Lower lobe of right lung (tissue), 2 donors: ENCODE measurements around the gene RPL10. TPM values are rescaled to one million over a fixed set of nuclear protein-coding genes. Genes with fewer than 3 reads are reported as not detected.

Experiments
- ATAC-seq, 2 donors: fragments of 200-7000 bp; cut with Tn5 transposase; one replicate each; pipeline ENCODE4 v1.9.1; 2020 to 2022; ENCODE audit warnings: mild to moderate bottlenecking in 2 of 2, moderate library complexity in 2 of 2
- DNase-seq: peaks from one replicate; pipeline ENCODE4 v3.0.0-alpha.2; 2020
- H3K27ac ChIP-seq: fragments of 200-600 bp; one replicate; pipeline ENCODE4 v1.8.0; 2022
- H3K27me3 ChIP-seq: fragments of 200-600 bp; one replicate; pipeline ENCODE4 v1.8.0; 2022; ENCODE audit warnings: low read depth
- H3K36me3 ChIP-seq: fragments of 200-600 bp; one replicate; pipeline ENCODE4 v1.8.0; 2022; ENCODE audit warnings: mild to moderate bottlenecking
- H3K4me1 ChIP-seq: fragments of 200-600 bp; one replicate; pipeline ENCODE4 v1.8.0; 2022
- H3K4me3 ChIP-seq: fragments of 200-600 bp; one replicate; pipeline ENCODE4 v1.8.0; 2022; ENCODE audit warnings: mild to moderate bottlenecking
- H3K9me3 ChIP-seq: fragments of 200-600 bp; one replicate; pipeline ENCODE4 v1.8.0; 2022
- CTCF ChIP-seq: fragments of 200-600 bp; IDR thresholded peaks from one replicate; pipeline ENCODE4 v1.8.0; 2022; ENCODE audit warnings: antibody characterized with exemption, mild to moderate bottlenecking
- intact Hi-C: fragments of 100-400 bp; cut with DNase I; formaldehyde crosslinking; loops from one replicate; pipeline ENCODE4 v1.11.0; 2022
- total RNA-seq: library from RNA; stranded (reverse); fragmentation: NEBNext Ultra II Directional; extraction: Animal tissue kit (Norgen Biotek cat#: 25700); gene quantifications from one replicate; pipeline ENCODE4 v1.2.1, GENCODE V29; 2021
- donor health status: DM: no; HTN: yes; CAD: no; lungs with severe emphysema.

RPL10 gene
- total RNA-seq, 1 donor from 2014 or later, result 2,678 TPM

- peaks cover 33% of the 10 kb centered on the region for H3K4me1 ChIP-seq
- DNase-seq, result peak; percentile 54
- peak in 1 of 2 donors; percentile 43 for ATAC-seq
- no peak overlapping the region for H3K4me3 ChIP-seq
- H3K9me3 ChIP-seq, result no peaks in the 10 kb centered on the region
- intact Hi-C loops, result no loop called here
- H3K27me3 ChIP-seq, result no peaks in the 10 kb centered on the region
- TF ChIP-seq CTCF, result no peak
- H3K27ac ChIP-seq, result peak overlapping the region; percentile 56
- H3K36me3 ChIP-seq, result peaks cover 78% of the 10 kb centered on the region
Observed at GRCh38 chrX:154351183-154352011, 46.8 kb upstream of the RPL10 start.

GRCh38 chrX:154352012-154352401, 46.2 kb upstream of the RPL10 start:
- peak overlapping the region; percentile 56 for H3K27ac ChIP-seq
- ATAC-seq, result no peak
- no peak for TF ChIP-seq CTCF
- DNase-seq, result no peak
- peaks cover 33% of the 10 kb centered on the region for H3K4me1 ChIP-seq
- no peaks in the 10 kb centered on the region for H3K9me3 ChIP-seq
- intact Hi-C loops, result no loop called here
- H3K27me3 ChIP-seq, result no peaks in the 10 kb centered on the region
- H3K4me3 ChIP-seq, result no peak overlapping the region
- H3K36me3 ChIP-seq, result peaks cover 84% of the 10 kb centered on the region

GRCh38 chrX:154352466-154352865, 45.7 kb upstream of the RPL10 start:
- Histone ChIP-seq H3K27me3 (no peaks in the 10 kb centered on the region), H3K36me3 (peaks cover 89% of the 10 kb centered on the region), H3K9me3 (no peaks in the 10 kb centered on the region), H3K4me1 (peaks cover 33% of the 10 kb centered on the region), H3K27ac (peak overlapping the region; percentile 56), H3K4me3 (no peak overlapping the region)
- ATAC-seq (no peak), DNase-seq (no peak)
- TF ChIP-seq CTCF, result no peak
- intact Hi-C loops, result no loop called here

GRCh38 chrX:154353172-154353843, 44.9 kb upstream of the RPL10 start:
- Histone ChIP-seq H3K9me3 (no peaks in the 10 kb centered on the region), H3K36me3 (peaks cover 97% of the 10 kb centered on the region), H3K27me3 (no peaks in the 10 kb centered on the region), H3K27ac (no peak overlapping the region), H3K4me3 (no peak overlapping the region), H3K4me1 (peaks cover 33% of the 10 kb centered on the region)
- ATAC-seq (no peak), DNase-seq (no peak)
- intact Hi-C loops, result no loop called here
- TF ChIP-seq CTCF, result no peak

GRCh38 chrX:154354013-154354412, 44.2 kb upstream of the RPL10 start:
- Histone ChIP-seq H3K27me3 (no peaks in the 10 kb centered on the region), H3K4me1 (peaks cover 33% of the 10 kb centered on the region), H3K9me3 (no peaks in the 10 kb centered on the region), H3K27ac (peak overlapping the region; percentile 56), H3K4me3 (no peak overlapping the region), H3K36me3 (peaks cover 100% of the 10 kb centered on the region)
- no peak for ATAC-seq
- intact Hi-C loops, result no loop called here
- DNase-seq, result no peak
- TF ChIP-seq CTCF, result no peak
